ENCODE measurements around the gene CRYBA4.

CRYBA4 gene

DNA sequence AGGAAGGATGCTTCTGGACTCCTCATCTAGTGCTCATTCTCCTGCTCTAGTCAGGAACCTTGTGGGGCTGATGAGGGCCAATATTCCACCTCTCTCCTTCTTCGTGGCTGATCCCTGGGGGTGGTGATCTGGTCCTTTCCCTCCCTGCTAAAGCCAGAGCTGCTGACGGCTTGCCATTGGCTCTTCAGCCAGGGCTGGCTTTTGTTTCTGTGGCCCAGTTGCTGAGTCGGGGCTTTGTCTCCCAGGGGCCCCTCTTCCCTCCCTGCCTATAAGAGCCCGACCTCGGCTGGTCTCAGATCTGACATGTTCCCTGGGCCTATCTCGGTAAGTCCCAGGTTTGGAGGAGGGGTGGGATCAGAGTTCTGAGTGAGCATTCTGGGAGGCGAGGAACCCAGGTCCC is at the start of gene CRYBA4:
Gene CRYBA4, plus strand, starts transcription at position 301 of the 400 bp plus-strand sequence. CDS start 634 bp downstream, outside the sequence.
- Mint-ChIP-seq H3K9me3 (peaks cover 7% of the 10 kb centered on the region), H3K36me3 (ENCODE audit: low read depth) (no peaks in the 10 kb centered on the region)

DNA sequence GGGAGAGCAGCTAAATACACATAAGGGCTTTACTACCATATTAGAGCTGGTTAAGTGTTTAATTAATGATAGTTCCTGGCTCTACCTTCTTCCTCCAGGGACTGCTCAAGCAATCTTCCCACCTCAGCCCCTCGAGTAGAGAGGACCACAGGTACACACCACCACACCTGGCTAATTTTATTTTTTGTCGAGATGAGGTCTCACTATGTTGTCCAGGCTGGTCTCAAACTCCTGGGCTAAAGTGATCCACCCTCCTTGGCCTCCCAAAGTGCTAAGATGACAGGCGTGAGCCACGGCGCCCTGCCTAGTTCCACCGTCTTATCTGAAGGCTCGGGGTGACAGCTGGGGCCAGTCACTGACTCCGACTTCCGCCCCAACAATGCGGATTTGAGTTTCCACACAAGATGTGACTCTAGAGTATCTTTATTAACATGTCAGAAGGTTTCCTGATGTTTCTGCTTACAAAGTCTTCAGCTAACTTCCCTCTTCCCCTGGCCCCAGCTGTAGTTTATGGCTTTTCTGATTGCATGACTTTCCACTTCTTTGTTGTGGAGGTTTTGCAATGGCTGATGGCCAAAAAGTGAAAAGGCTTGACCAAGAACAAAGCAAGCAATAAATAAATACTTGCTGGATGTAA is 48.6 kb upstream of the CRYBA4 start:
- Mint-ChIP-seq H3K4me1 (ENCODE audit: low read depth) (peaks cover 70% of the 10 kb centered on the region), H3K27ac (peak overlapping the region; percentile 87), H3K36me3 (ENCODE audit: low read depth) (peaks cover 37% of the 10 kb centered on the region), H3K9me3 (no peaks in the 10 kb centered on the region), H3K4me3 (peak overlapping the region; percentile 60), H3K27me3 (no peaks in the 10 kb centered on the region)
- intact Hi-C loops (cut with micrococcal nuclease) = loop anchor here (1.0 kb wide), 1 partner anchor 17 kb away; the partner anchor contains the start of gene TPST2

More for the DNA sequence above, at the start of gene CRYBA4:
- Mint-ChIP-seq H3K27ac (no peak within 1 kb of the TSS), H3K4me3 (no peak within 1 kb of the TSS), H3K27me3 (no peaks in the 10 kb centered on the region), H3K4me1 (ENCODE audit: low read depth) (peaks cover 40% of the 10 kb centered on the region)
- intact Hi-C loops (cut with micrococcal nuclease) = no loop called here

DNA sequence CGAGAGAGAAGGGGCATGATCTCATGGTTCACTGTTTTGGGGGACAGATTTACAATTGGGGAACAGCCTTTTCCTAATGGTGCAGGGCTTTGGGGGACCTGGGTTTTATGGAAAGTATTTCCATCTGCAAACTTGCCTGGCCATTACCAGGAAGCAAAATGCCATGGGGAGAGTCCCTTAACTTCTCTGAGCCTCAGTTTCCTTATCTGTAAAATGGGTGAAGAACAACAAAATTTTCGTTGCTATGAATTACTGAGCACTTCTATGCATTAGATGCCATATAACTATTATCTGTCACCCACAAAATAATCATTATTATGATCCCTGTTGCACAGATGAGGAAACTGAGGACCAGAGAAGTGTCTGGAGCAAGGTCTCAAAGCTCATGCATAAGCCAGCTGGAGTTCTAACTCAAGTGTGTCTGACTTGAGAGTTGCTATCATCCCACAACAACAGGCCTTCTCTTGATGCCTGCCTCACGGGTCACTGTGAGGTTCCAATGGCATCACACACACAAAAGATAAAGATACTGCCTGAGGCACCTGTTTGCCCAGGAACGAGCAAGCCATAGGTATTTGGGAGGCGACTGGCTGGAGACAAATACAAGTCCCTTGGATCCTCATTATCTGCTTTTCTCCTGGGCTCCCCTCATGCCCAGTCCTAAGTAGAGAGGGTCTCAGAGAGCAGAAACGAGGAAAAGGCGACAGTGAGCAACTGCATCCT is 47.6 kb upstream of the CRYBA4 start:
- Mint-ChIP-seq H3K4me3 (no peak overlapping the region), H3K27ac (peak overlapping the region; percentile 87), H3K9me3 (no peaks in the 10 kb centered on the region), H3K27me3 (no peaks in the 10 kb centered on the region), H3K4me1 (ENCODE audit: low read depth) (peaks cover 80% of the 10 kb centered on the region), H3K36me3 (ENCODE audit: low read depth) (peaks cover 41% of the 10 kb centered on the region)
- intact Hi-C loops (cut with micrococcal nuclease) = no loop called here

DNA sequence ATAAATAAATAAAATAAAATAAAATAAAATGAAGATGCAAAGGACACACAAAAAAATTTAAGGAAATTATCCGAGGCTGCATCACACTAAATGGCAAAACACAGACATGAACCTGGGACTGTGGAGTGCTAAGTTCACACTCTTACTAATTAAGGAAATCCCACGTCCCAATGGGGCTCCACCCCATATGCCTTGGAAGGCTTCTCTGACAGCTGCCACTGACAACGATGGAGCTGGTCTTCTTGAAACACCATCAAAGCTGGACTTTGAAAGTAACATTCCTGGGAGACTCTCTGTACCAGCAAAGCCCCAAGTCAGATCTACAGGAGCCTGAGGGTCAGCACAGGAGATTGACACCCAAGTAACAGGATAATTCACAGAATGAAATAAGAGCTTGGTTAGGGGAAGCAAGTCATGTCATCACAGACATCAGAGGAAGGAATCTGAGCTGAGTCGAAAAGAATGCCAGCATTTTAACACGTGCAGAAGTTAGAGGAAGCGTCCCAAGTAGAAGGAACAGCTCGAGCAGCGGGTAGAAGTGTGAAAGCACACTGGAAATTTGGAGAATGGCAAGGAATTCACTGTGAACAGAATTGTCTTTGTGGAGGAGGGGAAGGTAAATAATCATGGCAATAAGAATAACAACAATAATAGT is 45.6 kb upstream of the CRYBA4 start:
- Mint-ChIP-seq H3K4me1 (ENCODE audit: low read depth) (peaks cover 82% of the 10 kb centered on the region), H3K27ac (peak overlapping the region; percentile 71), H3K36me3 (ENCODE audit: low read depth) (peaks cover 44% of the 10 kb centered on the region), H3K4me3 (peak overlapping the region; percentile 17), H3K27me3 (no peaks in the 10 kb centered on the region), H3K9me3 (no peaks in the 10 kb centered on the region)
- intact Hi-C loops (cut with micrococcal nuclease) = no loop called here

DNA sequence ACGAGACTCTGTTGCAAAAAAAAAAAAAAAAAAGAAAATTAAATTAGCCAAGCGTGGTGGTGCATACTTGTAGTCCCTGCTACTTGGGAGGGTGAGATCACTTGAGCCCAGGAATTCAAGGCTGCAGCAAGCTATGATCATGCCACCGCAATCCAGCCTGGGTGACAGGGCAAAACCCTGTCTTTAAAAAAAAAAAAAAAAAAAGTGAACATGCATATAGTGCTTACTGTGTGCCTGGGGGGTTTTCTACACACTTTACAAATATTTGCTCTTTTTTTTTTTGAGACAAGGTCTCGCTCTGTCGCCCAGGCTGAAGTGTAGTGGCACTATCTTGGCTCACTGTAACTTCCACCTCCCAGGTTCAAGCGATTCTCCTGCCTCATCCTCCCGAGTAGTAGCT is 44.7 kb upstream of the CRYBA4 start:
- Mint-ChIP-seq H3K4me3 (no peak overlapping the region), H3K36me3 (ENCODE audit: low read depth) (peaks cover 50% of the 10 kb centered on the region), H3K4me1 (ENCODE audit: low read depth) (peaks cover 75% of the 10 kb centered on the region), H3K27ac (no peak overlapping the region), H3K27me3 (no peaks in the 10 kb centered on the region), H3K9me3 (no peaks in the 10 kb centered on the region)
- intact Hi-C loops (cut with micrococcal nuclease) = no loop called here

DNA sequence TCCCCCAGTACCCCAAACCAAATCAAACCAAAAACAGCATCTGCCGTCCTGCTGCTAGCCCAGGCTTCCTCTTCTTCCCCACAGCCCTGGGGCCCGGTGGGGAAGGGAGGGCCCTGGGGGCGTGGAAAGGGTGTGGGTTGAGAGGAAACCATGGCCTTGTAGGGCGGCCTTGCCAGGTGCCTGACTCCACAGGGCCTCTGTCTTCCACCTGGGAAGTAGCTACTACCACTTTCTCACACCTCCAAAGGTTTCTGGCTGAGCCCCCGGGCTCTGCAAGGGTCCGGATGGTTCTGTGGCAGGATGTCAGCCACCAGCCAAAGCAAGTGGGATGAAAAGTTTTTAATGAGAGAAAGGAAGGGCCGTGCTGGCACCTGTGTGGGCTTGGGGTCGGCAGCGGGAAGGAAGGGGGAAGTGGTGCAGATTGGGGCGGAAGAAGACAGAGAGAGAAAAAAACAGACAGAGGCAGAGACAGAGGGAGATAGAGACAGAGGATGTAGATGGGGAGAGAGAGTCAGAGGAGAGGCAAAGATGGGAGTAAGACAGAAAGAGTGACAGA is 42.4 kb upstream of the CRYBA4 start:
- Mint-ChIP-seq H3K27ac (peak overlapping the region; percentile 45), H3K36me3 (ENCODE audit: low read depth) (peaks cover 73% of the 10 kb centered on the region), H3K9me3 (no peaks in the 10 kb centered on the region), H3K27me3 (no peaks in the 10 kb centered on the region), H3K4me1 (ENCODE audit: low read depth) (peaks cover 60% of the 10 kb centered on the region), H3K4me3 (no peak overlapping the region)
- intact Hi-C loops (cut with micrococcal nuclease) = no loop called here

DNA sequence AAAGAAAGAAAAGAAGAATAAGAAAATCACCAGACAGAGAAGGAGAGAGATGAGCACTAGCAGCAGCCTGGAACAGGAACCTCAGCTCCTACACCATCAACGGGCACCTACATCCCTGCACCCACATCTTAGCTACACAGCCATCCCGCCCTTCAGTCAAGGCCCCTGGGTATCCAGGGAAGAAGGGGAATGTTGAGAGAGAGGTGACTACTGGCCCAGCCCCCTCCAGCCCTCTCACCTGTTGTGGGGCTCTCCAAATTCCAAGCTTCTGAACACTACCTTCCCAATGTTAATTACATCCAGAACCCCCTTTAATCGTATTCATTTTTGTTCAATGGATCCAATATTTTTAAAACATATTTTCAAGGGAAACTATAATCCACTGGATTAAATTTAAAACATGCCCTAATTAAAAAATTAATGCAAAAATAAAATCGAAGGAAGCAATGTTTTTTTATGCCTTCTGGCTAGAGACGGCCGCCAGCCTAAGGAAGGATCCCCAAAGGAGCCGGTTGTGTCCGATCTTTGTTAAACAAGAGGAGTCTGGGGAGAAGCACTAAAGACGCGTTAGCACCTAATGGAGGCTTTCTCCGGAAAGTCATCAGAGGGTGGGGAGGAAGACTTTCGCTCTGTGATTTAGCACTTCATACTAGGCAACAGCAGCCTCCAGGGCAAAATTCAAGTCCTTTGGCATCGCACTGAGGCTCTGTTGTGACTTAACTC is 41.4 kb upstream of the CRYBA4 start:
- Mint-ChIP-seq H3K4me1 (ENCODE audit: low read depth) (peaks cover 60% of the 10 kb centered on the region), H3K27ac (no peak overlapping the region), H3K4me3 (no peak overlapping the region), H3K36me3 (ENCODE audit: low read depth) (peaks cover 75% of the 10 kb centered on the region), H3K9me3 (no peaks in the 10 kb centered on the region), H3K27me3 (no peaks in the 10 kb centered on the region)
- intact Hi-C loops (cut with micrococcal nuclease) = no loop called here

DNA sequence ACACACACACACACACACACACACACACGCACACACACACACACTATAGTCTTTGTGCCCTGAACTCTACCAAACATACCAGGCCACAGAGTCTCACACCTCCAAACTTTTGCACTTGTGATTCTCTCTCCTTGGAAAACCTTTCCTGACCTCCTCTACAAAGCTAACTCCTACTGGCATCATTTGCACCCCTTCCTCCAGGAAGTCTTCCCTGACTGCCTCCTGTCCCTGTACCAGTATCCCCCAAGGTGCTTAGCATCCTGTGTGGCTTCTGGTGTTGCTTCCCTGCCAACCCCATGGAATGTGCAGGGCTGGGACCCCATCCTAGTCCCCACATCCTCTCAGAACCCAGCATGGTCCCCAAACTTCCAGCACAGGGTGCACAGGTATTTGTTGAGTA is 40.7 kb upstream of the CRYBA4 start:
- H3K36me3 Mint-ChIP-seq (ENCODE audit: low read depth) = peaks cover 77% of the 10 kb centered on the region
- H3K9me3 Mint-ChIP-seq = no peaks in the 10 kb centered on the region
- no peaks in the 10 kb centered on the region for H3K27me3 Mint-ChIP-seq
- no peak overlapping the region for H3K4me3 Mint-ChIP-seq
- H3K27ac Mint-ChIP-seq = no peak overlapping the region
- intact Hi-C loops (cut with micrococcal nuclease) = no loop called here
- H3K4me1 Mint-ChIP-seq (ENCODE audit: low read depth) = peaks cover 61% of the 10 kb centered on the region

DNA sequence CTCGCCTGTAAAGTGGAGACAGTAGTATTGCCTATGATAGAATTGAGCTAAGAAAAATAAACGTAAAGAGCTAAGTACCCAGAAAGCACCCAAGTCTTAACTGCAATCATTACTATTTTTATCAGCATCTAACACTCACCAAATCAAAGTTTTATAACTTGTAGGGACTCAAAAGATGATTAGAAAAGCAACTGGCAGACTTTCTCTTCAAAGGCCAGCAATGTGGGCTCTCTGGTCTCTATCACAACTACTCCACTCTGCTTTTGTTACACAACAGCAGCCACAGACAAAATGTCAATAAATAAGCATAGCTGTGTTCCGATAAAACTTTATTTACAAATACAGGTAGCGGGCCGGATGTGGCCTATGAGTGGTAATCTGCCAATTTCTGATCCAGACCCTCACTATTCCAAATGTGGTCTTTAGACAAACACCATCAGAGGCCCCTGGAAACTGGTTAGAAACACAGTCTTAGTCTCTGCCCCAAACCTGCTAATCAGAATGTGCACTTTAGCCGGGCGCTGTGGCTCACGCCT is 40.1 kb upstream of the CRYBA4 start:
- Mint-ChIP-seq H3K9me3 (no peaks in the 10 kb centered on the region), H3K27ac (no peak overlapping the region), H3K27me3 (no peaks in the 10 kb centered on the region), H3K36me3 (ENCODE audit: low read depth) (peaks cover 71% of the 10 kb centered on the region), H3K4me1 (ENCODE audit: low read depth) (peaks cover 60% of the 10 kb centered on the region), H3K4me3 (no peak overlapping the region)
- intact Hi-C loops (cut with micrococcal nuclease) = no loop called here

DNA sequence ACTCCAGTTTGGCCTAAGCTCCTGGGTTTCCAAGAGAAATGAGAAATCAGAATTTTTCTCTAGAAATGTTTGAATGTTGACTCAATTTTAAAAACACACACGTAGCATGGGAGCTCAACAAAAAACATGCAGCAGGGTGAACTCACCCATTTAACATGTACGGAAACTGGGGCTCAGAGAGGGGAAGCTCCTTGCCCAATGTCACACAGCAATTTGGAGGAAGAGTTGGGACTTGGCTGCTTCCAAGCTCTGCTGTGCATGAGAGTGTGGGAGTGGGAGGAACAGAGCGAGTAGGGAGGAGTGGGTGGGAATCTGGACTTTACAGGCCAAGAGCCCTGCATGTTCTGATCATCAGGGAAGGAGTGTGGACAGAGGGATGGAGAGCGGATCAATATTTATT is 37.8 kb upstream of the CRYBA4 start:
- no peaks in the 10 kb centered on the region for H3K9me3 Mint-ChIP-seq
- peaks cover 64% of the 10 kb centered on the region for H3K36me3 Mint-ChIP-seq (ENCODE audit: low read depth)
- peaks cover 69% of the 10 kb centered on the region for H3K4me1 Mint-ChIP-seq (ENCODE audit: low read depth)
- no peaks in the 10 kb centered on the region for H3K27me3 Mint-ChIP-seq
- peak overlapping the region; percentile 37 for H3K27ac Mint-ChIP-seq
- intact Hi-C loops (cut with micrococcal nuclease) = no loop called here
- no peak overlapping the region for H3K4me3 Mint-ChIP-seq

DNA sequence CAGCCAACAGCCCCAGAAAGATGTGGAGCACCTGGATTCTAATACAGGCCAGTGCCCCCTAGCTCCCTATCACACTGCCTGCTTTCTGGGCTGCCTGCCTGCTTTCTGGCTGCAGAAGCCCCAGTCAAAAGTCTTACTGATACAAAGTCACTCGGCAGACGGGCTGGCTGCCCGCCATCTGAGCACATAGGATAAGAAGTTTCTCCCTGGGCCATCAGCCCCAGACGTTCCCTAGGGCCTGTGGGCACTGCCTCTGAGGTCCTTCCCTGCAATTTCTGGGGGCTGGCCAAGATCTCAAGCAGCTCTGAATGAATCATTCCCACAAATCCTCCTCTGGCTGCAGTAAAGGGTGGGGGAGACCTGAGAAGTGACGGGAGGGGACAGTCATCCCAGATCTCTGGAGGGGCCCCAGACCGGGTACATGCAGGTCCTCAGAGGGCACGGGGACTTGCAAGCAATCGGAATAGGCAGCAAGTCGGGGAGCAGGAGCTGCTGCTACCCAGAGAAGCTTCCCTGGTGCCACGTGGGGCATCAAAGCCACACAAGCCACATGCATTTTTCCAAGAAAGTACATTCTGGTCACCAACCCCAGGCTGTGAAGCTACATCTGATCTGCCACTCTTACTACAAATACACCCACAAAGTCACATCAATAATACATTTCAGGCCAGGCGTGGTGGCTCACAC is 36.5 kb upstream of the CRYBA4 start:
- Mint-ChIP-seq H3K9me3 (no peaks in the 10 kb centered on the region), H3K4me1 (ENCODE audit: low read depth) (peaks cover 62% of the 10 kb centered on the region), H3K27me3 (no peaks in the 10 kb centered on the region), H3K4me3 (no peak overlapping the region), H3K27ac (peak overlapping the region; percentile 37), H3K36me3 (ENCODE audit: low read depth) (peaks cover 59% of the 10 kb centered on the region)
- intact Hi-C loops (cut with micrococcal nuclease) = no loop called here

DNA sequence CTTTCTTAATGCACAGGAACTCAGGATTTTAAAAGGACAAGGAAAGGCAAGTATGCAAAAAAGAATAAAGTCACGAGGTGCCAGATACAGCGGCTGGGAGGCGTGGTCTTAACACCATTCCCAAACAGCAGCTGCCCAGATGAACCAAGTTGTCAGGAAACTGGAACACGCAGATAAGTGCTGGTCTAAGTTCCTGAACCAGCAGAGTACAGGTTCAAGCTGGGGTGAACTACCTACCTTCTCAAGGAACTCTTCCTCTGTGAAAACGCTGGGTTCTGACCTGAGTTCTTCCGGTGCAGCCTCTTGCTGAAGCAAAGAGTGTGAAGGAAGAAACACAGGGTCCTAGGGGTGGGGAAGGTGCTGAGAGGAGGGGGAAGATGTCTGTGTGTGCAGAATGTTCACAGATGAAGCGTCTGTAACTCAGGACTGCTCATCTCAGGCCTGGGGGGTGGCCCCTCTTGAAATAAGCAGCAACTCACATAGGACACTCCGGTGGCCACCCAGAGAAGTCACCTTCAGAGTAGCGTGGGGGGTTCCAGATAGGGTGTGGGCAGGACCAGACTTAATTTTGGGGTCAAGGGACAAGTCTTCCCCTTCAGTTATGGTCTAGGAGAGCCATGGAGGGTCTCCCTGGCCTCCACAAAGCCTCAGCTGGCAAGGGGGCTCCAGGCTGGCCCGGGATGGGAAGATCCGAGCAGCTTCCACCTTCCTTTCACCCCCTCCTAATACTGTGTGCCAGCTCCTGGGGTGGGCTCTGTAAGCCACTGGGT is 35.0 kb upstream of the CRYBA4 start:
- H3K27ac Mint-ChIP-seq = peak overlapping the region; percentile 34
- no peaks in the 10 kb centered on the region for H3K27me3 Mint-ChIP-seq
- H3K4me1 Mint-ChIP-seq (ENCODE audit: low read depth) = peaks cover 62% of the 10 kb centered on the region
- peaks cover 47% of the 10 kb centered on the region for H3K36me3 Mint-ChIP-seq (ENCODE audit: low read depth)
- H3K9me3 Mint-ChIP-seq = no peaks in the 10 kb centered on the region
- intact Hi-C loops (cut with micrococcal nuclease) = no loop called here
- H3K4me3 Mint-ChIP-seq = no peak overlapping the region
